Measurements from ENCODE around the gene SSTR4.

- TF ChIP-seq CTCF (IDR thresholded peaks at IDR 0.05; ENCODE audit: low read depth, low read length, missing input control) (no peak), ZBTB33 (IDR thresholded peaks at IDR 0.05) (no peak), JUND (IDR thresholded peaks at IDR 0.05) (no peak), RAD21 (IDR thresholded peaks at IDR 0.05) (no peak)
These were observed 45.4 kb downstream of the SSTR4 start for GRCh38 chr20:23080521-23080920.

All from liver (tissue), 3 donors.